ENCODE results near the gene LRRC31. TPM values are rescaled to one million over a fixed set of nuclear protein-coding genes. Genes with fewer than 3 reads are reported as not detected.

The LRRC31 gene
- total and polyA plus RNA-seq, 2 of the 8 experiments (the other 6 are each of a cell fraction or from before 2014, with no cell fraction given), result not detected

DNA sequence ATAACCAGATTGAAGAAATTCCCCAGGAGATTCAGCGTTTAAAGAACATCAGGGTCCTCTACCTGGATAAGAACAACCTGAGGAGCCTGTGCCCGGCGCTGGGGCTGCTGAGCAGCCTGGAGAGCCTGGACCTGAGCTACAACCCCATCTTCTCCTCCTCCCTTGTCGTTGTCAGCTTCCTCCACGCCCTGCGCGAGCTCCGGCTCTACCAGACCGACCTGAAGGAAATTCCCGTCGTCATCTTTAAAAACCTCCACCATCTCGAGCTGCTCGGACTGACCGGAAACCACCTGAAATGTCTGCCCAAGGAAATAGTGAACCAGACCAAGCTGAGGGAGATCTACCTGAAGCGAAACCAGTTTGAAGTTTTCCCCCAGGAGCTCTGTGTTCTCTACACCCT is 47.6 kb downstream of the LRRC31 start:
- CTCF ChIA-PET (ENCODE audit: partially characterized antibody), result interaction anchor here (0.8 to 2.5 kb wide), 5 partner anchors 10 to 215 kb away, joined by 3 to 6 read pairs (median 5); partner anchors contain the start of genes LRRC34 and LRRIQ4

More for the DNA sequence above, 47.6 kb downstream of the LRRC31 start:
- DNase-seq (ENCODE audit: low read depth in 1 of 2, low spot score in 2 of 2) (no peak), FAIRE-seq (no peak)
- POLR2A ChIA-PET (ENCODE audit: partially characterized antibody), result no interaction called here
- Histone ChIP-seq H3K9me3 (ENCODE audit: insufficient read depth in 2 of 2, low read depth in 1 of 2, low read length in 1 of 2) (no peaks in the 10 kb centered on the region), H3K27me3 (replicated peaks in 1 of 4; ENCODE audit: control insufficient read depth in 3 of 4, extremely low read depth in 1 of 4, insufficient read depth in 3 of 4, low read length in 3 of 4) (peaks cover 0 to 1% (median 0%) of the 10 kb centered on the region in 4 experiments; a peak in 1 of 7 replicates), H3K4me2 (ENCODE audit: insufficient read depth in 1 of 2, low read depth in 2 of 2, low read length in 2 of 2) (no peak overlapping the region), H2AFZ (ENCODE audit: low read length) (no peak overlapping the region), H3K27ac (ENCODE audit: low read depth, low read length) (no peak overlapping the region), H3K79me1 (ENCODE audit: low read depth, low read length) (no peaks in the 10 kb centered on the region), H3K9ac (replicated peaks in 1 of 4; ENCODE audit: extremely low read depth in 1 of 4, low read depth in 3 of 4, low read length in 3 of 4) (no peak overlapping the region), H4K5ac (ENCODE audit: insufficient read length, low read depth, low read length) (no peak overlapping the region), H3K23me2 (ENCODE audit: low read depth, low read length) (no peaks in the 10 kb centered on the region), H2AK5ac (ENCODE audit: low read depth, low read length) (no peak overlapping the region), H2BK120ac (replicated peaks; ENCODE audit: low read depth, low read length) (no peak overlapping the region), H2BK20ac (ENCODE audit: low read length) (no peak overlapping the region), H3K79me2 (ENCODE audit: control insufficient read depth in 1 of 2, insufficient read depth in 2 of 2, low read length in 2 of 2) (no peaks in the 10 kb centered on the region), H4K20me1 (replicated peaks in 1 of 2; ENCODE audit: control insufficient read depth in 1 of 2, insufficient read depth in 2 of 2, low read length in 2 of 2) (no peaks in the 10 kb centered on the region), H3K36me3 (ENCODE audit: control insufficient read depth in 2 of 4, insufficient read depth in 4 of 4, low read length in 3 of 4) (no peaks in the 10 kb centered on the region), H3K56ac (replicated peaks; ENCODE audit: insufficient read length, low read depth, low read length) (no peak overlapping the region), H3K14ac (ENCODE audit: insufficient read length) (no peak overlapping the region), H3K4me3 (ENCODE audit: extremely low read depth in 1 of 4, insufficient read depth in 2 of 4, low read depth in 3 of 4, low read length in 4 of 4) (no peak overlapping the region), H3K4me1 (replicated peaks in 1 of 4; ENCODE audit: control insufficient read depth in 3 of 4, insufficient read depth in 4 of 4, low read length in 3 of 4) (no peaks in the 10 kb centered on the region), H4K91ac (replicated peaks; ENCODE audit: insufficient read length, low read length) (no peak overlapping the region), H2BK5ac (ENCODE audit: low read depth, low read length) (no peak overlapping the region), H4K8ac (ENCODE audit: extremely low read depth, insufficient read depth, low read length) (no peak overlapping the region), H2BK15ac (ENCODE audit: low read length) (no peak overlapping the region), H2BK12ac (ENCODE audit: low read depth, low read length) (no peak overlapping the region), H3K23ac (ENCODE audit: insufficient read length) (no peak overlapping the region), H3K4ac (replicated peaks; ENCODE audit: insufficient read length, low read depth, low read length) (no peak overlapping the region), H3K18ac (ENCODE audit: extremely low read depth, low read length) (no peak overlapping the region)
- WGBS, 2 experiments (ENCODE audit: extremely low coverage in 1 of 2, insufficient coverage in 1 of 2, insufficient read length in 1 of 2, insufficient replicate concordance in 2 of 2, low coverage in 1 of 2, low lambda C conversion rate in 2 of 2, missing lambda C conversion rate in 1 of 2), result 97% methylated on average over 15 of the region's 15 CpGs; no CpG with 5 or more reads in 1 of the 2 experiments
- TF ChIP-seq SAP30 (IDR thresholded peaks at IDR 0.05; ENCODE audit: insufficient read depth, insufficient replicate concordance, low read length), result no peak
- TF ChIP-seq, protein P1, sequence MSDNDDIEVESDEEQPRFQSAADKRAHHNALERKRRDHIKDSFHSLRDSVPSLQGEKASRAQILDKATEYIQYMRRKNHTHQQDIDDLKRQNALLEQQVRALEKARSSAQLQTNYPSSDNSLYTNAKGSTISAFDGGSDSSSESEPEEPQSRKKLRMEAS (IDR thresholded peaks at IDR 0.05), result no peak
- TF ChIP-seq CBX5 (IDR thresholded peaks at IDR 0.05; ENCODE audit: low read depth, low read length), result no peak
- no peak for TF ChIP-seq SP1 (IDR thresholded peaks at IDR 0.05; ENCODE audit: low read depth, low read length)
- TF ChIP-seq BCL11A (IDR thresholded peaks at IDR 0.05; ENCODE audit: low read depth in 2 of 2, low read length in 2 of 2), result no peak
- no peak for TF ChIP-seq SUZ12 (IDR thresholded peaks at IDR 0.05; ENCODE audit: low read length)
- no peak for TF ChIP-seq CHD1 (IDR thresholded peaks at IDR 0.05; ENCODE audit: low read depth, low read length)
- no peak for TF ChIP-seq SIRT6 (IDR thresholded peaks at IDR 0.05; ENCODE audit: low read length)
- TF ChIP-seq EZH2 (IDR thresholded peaks at IDR 0.05; ENCODE audit: low read depth, low read length, severe bottlenecking), result no peak
- no peak for TF ChIP-seq FOSL1 (IDR thresholded peaks at IDR 0.05; ENCODE audit: insufficient read depth, low read depth, low read length)
- TF ChIP-seq BACH1 (IDR thresholded peaks at IDR 0.05; ENCODE audit: low read length), result no peak
- no peak for TF ChIP-seq GABPA (IDR thresholded peaks at IDR 0.05; ENCODE audit: borderline replicate concordance, insufficient read depth, low read length)
- no peak for TF ChIP-seq RNF2 (IDR thresholded peaks at IDR 0.05; ENCODE audit: borderline replicate concordance, low read depth, low read length, missing control alignments, poor library complexity, severe bottlenecking)
- TF ChIP-seq SIN3A (conservative IDR thresholded peaks at IDR 0.05 in 1 of 2, IDR thresholded peaks at IDR 0.05 in 1 of 2; ENCODE audit: low read depth in 1 of 2, low read length in 2 of 2), result no peak
